Measurements from ENCODE around the gene DRC7. TPM values are rescaled to one million over a fixed set of nuclear protein-coding genes. Genes with fewer than 3 reads are reported as not detected.

Gene DRC7
- total RNA-seq, 1 experiment from 2014 or later = 0.72 TPM

DNA sequence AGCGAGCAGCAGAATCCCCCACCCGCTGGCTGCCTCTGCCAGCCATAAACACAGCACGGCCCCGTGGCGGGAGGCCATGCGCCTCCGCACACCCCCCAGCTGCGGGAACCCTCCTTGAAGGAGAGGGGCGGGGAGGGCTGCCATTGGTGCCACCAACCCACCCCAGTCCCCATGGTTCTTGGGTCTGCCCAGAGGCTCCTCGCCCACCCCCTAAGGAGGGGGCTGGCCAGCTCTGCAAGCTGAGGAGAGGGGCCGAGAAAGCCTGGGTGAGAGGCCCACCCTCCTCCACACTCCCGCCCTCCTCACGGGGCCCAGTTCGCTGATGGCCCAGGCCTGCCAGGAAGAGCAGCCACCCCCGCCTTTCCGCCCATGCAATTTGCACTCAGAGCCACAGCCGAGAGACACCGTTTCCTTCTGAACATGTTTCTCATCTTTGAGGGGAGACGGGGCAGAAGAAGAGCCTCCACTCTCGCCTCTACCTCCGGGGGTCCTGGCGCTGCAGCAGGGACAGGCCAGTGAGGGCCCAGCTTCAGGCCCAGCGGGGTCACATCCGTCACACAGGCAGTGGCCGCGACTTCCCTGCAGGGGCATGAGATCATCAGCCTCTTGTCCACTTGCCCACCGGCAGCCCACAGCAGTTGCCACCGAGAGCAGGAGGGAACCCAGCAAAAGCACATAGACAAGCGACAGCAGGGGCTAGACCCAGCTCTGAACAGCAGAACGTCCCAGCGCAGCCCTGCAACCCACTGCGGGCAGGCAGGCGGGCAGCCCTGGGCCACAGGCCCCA lies 63.9 kb downstream of the DRC7 start:
- H3K27ac Mint-ChIP-seq = no peak overlapping the region
- Histone ChIP-seq H3K79me2 (ENCODE audit: insufficient read depth, low read length) (no peaks in the 10 kb centered on the region), H2BK20ac (ENCODE audit: low read depth, low read length, poor library complexity, severe bottlenecking) (no peak overlapping the region), H2BK12ac (ENCODE audit: insufficient read length, low read depth, low read length) (no peak overlapping the region), H3K4me2 (ENCODE audit: insufficient read depth, insufficient read length, low read length) (no peak overlapping the region), H2AFZ (ENCODE audit: low read length) (no peak overlapping the region), H2BK15ac (ENCODE audit: low read depth, low read length) (no peak overlapping the region), H3K9me3 (ENCODE audit: control insufficient read depth, low read depth, low read length) (no peaks in the 10 kb centered on the region), H3K27ac (ENCODE audit: insufficient read length, low read depth, low read length) (no peak overlapping the region), H3T11ph (ENCODE audit: low read length) (no peak overlapping the region), H3K79me1 (ENCODE audit: insufficient read depth, low read depth, low read length, poor library complexity, severe bottlenecking) (no peaks in the 10 kb centered on the region), H3K9ac (ENCODE audit: extremely low read depth, insufficient read length, low read length) (no peak overlapping the region), H4K20me1 (ENCODE audit: control insufficient read depth, insufficient read depth, insufficient read length) (peaks cover 3% of the 10 kb centered on the region), H2BK120ac (ENCODE audit: low read depth, low read length, poor library complexity, severe bottlenecking) (no peak overlapping the region), H4K8ac (replicated peaks; ENCODE audit: insufficient read length, low read depth, low read length) (no peak overlapping the region), H2AK5ac (ENCODE audit: insufficient read length, low read length) (no peak overlapping the region), H3K23ac (ENCODE audit: insufficient read length, low read depth, low read length) (no peak overlapping the region), H3K14ac (ENCODE audit: insufficient read depth, low read length) (no peak overlapping the region), H3K18ac (ENCODE audit: insufficient read length, low read depth, low read length) (no peak overlapping the region), H4K91ac (ENCODE audit: insufficient read length, low read depth, low read length) (no peak overlapping the region), H3K56ac (ENCODE audit: insufficient read length, low read depth, low read length) (no peak overlapping the region), H3K4ac (ENCODE audit: low read depth, low read length) (no peak overlapping the region), H4K5ac (ENCODE audit: insufficient read length, low read depth, low read length) (no peak overlapping the region), H3K4me1 (ENCODE audit: insufficient read depth, low read length) (no peaks in the 10 kb centered on the region; the same call in 1 of the 2 replicates), H3K27me3 (ENCODE audit: insufficient read depth, low read length) (no peaks in the 10 kb centered on the region), H3K23me2 (ENCODE audit: insufficient read length, low read depth, low read length, poor library complexity, severe bottlenecking) (no peaks in the 10 kb centered on the region), H2BK5ac (ENCODE audit: insufficient read length, low read length) (no peak overlapping the region)
- H3K9me3 Mint-ChIP-seq = no peaks in the 10 kb centered on the region
- DNase-seq = no peak
- no peaks in the 10 kb centered on the region for H3K27me3 Mint-ChIP-seq (ENCODE audit: low read depth)
- H3K4me1 Mint-ChIP-seq = peaks cover 6 to 18% of the 10 kb centered on the region in 2 experiments
- TF ChIP-seq, protein P1, sequence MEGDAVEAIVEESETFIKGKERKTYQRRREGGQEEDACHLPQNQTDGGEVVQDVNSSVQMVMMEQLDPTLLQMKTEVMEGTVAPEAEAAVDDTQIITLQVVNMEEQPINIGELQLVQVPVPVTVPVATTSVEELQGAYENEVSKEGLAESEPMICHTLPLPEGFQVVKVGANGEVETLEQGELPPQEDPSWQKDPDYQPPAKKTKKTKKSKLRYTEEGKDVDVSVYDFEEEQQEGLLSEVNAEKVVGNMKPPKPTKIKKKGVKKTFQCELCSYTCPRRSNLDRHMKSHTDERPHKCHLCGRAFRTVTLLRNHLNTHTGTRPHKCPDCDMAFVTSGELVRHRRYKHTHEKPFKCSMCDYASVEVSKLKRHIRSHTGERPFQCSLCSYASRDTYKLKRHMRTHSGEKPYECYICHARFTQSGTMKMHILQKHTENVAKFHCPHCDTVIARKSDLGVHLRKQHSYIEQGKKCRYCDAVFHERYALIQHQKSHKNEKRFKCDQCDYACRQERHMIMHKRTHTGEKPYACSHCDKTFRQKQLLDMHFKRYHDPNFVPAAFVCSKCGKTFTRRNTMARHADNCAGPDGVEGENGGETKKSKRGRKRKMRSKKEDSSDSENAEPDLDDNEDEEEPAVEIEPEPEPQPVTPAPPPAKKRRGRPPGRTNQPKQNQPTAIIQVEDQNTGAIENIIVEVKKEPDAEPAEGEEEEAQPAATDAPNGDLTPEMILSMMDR (conservative IDR thresholded peaks at IDR 0.05) = no peak
- WGBS (ENCODE audit: extremely low coverage, insufficient read length, low lambda C conversion rate) = no CpG with 5 or more reads among the region's 33 CpGs
- no peak overlapping the region for H3K4me3 Mint-ChIP-seq
- peaks cover 4 to 25% (median 22%) of the 10 kb centered on the region in 3 experiments; a peak in 6 of 7 replicates for H3K36me3 Mint-ChIP-seq (ENCODE audit: insufficient read depth in 1 of 3, low read depth in 3 of 3)
